A172 (cell line): ENCODE data around the gene MCOLN3. TPM values are rescaled to one million over a fixed set of nuclear protein-coding genes. Genes with fewer than 3 reads are reported as not detected.
"Not testable (repeated sequence)": the region's sequence is repeated elsewhere in the genome, so short reads cannot be mapped to it uniquely, and the experiment has no call there.

Experiments
- DNase-seq: peaks from one replicate; pipeline ENCODE4 v3.0.0-alpha.2; 2015; ENCODE audit warnings: low spot score
- total RNA-seq: library from RNA; depleted of rRNA; stranded (reverse); fragments of >200 nt; shearing (Covaris generic); gene quantifications from 2 replicates; pipeline ENCODE4 v1.2.3, GENCODE V29; 2014; rRNA removed

MCOLN3 gene
- total RNA-seq, 1 experiment from 2014 or later: 22.4 TPM

GRCh38 chr1:84991097-84991920 lies 57.0 kb downstream of the MCOLN3 start:
- DNase-seq: no peak

- DNase-seq: no peak
Observed at GRCh38 chr1:84988588-84988987, 59.7 kb downstream of the MCOLN3 start.

GRCh38 chr1:84986561-84986960 lies 61.7 kb downstream of the MCOLN3 start:
- not testable (repeated sequence) for DNase-seq

- DNase-seq: no peak
Observed at GRCh38 chr1:84985365-84985764, 62.9 kb downstream of the MCOLN3 start.

- DNase-seq: no peak
Observed at GRCh38 chr1:84982395-84982794, 65.9 kb downstream of the MCOLN3 start.

- DNase-seq: no peak
Observed at GRCh38 chr1:84975035-84975434, 73.3 kb downstream of the MCOLN3 start.

GRCh38 chr1:84973498-84974334 lies 74.6 kb downstream of the MCOLN3 start:
- no peak for DNase-seq

- DNase-seq: peak; percentile 4
Observed at GRCh38 chr1:84972377-84972987, 75.8 kb downstream of the MCOLN3 start.

- no peak for DNase-seq
Observed at GRCh38 chr1:84971957-84972356, 76.3 kb downstream of the MCOLN3 start.

- no peak for DNase-seq
Observed at GRCh38 chr1:84969489-84970250, 78.6 kb downstream of the MCOLN3 start.

- DNase-seq: no peak
Observed at GRCh38 chr1:84968865-84969264, 79.4 kb downstream of the MCOLN3 start.

GRCh38 chr1:84968101-84968500 lies 80.2 kb downstream of the MCOLN3 start:
- no peak for DNase-seq

Other genes with a start within 250 kb of the MCOLN3 start
- gene LPAR3, start 155.3 kb downstream of the MCOLN3 start, total RNA-seq: not detected in 2 replicates
- 3.9 and 6.9 TPM in 2 replicates for gene MCOLN2, start 51.4 kb downstream of the MCOLN3 start, total RNA-seq
- 2.9 and 4.2 TPM in 2 replicates for gene SYDE2, start 152.5 kb upstream of the MCOLN3 start, total RNA-seq
- 13.0 and 19.7 TPM in 2 replicates for gene C1orf52, start 211.2 kb upstream of the MCOLN3 start, total RNA-seq
- 14.5 and 15.1 TPM in 2 replicates for gene BCL10, start 228.1 kb upstream of the MCOLN3 start, total RNA-seq